OCI-LY1 (cell line): ENCODE data around the gene HSD11B1L.

Experiments used
- H2AFZ ChIP-seq: fragments of 200-600 bp; sonication (generic), shearing (Covaris generic); 2 replicates; pipeline ENCODE4 v1.6.0; 2014; ENCODE audit warnings: antibody characterized with exemption, mild to moderate bottlenecking, low read length
- H3F3A ChIP-seq: fragments of 200-600 bp; sonication (generic), shearing (Covaris generic); 2 replicates; pipeline ENCODE4 v1.6.0; 2014; ENCODE audit warnings: mild to moderate bottlenecking, antibody characterized with exemption, low read length, moderate library complexity; ENCODE audit not compliant: insufficient read depth
- H3K27ac ChIP-seq: fragments of 200-600 bp; sonication (generic); 2 replicates; pipeline ENCODE4 v1.5.1; 2014; ENCODE audit warnings: low read length, mixed run types, mild to moderate bottlenecking, low read depth; ENCODE audit not compliant: poor library complexity, severe bottlenecking
- H3K27me3 ChIP-seq: fragments of 200-600 bp; sonication (generic); 2 replicates; pipeline ENCODE4 v1.6.0; 2014; ENCODE audit warnings: antibody characterized with exemption, mild to moderate bottlenecking, low read length, moderate library complexity; ENCODE audit not compliant: insufficient read depth
- H3K36me3 ChIP-seq: fragments of 200-600 bp; sonication (generic); 2 replicates; pipeline ENCODE4 v1.6.1; 2014; ENCODE audit warnings: mild to moderate bottlenecking, antibody characterized with exemption, low read length, moderate library complexity, mixed read lengths; ENCODE audit not compliant: insufficient read depth
- H3K4me1 ChIP-seq: fragments of 200-600 bp; sonication (generic); 2 replicates; pipeline ENCODE4 v1.5.1; 2014; ENCODE audit warnings: mild to moderate bottlenecking, low read length, moderate library complexity; ENCODE audit not compliant: insufficient read depth, severe bottlenecking
- H3K4me2 ChIP-seq: fragments of 200-600 bp; sonication (generic), shearing (Covaris generic); 2 replicates; pipeline ENCODE4 v1.6.1; 2014; ENCODE audit warnings: low read length
- H3K4me3 ChIP-seq: fragments of 200-600 bp; sonication (generic); 2 replicates; pipeline ENCODE4 v1.5.1; 2014; ENCODE audit warnings: low read length, low read depth, mild to moderate bottlenecking, mixed read lengths; ENCODE audit not compliant: poor library complexity, severe bottlenecking
- H3K79me2 ChIP-seq: fragments of 200-600 bp; shearing (Covaris generic); 2 replicates; pipeline ENCODE4 v1.6.1; 2016; ENCODE audit warnings: mixed run types, low read length, mixed read lengths; ENCODE audit not compliant: insufficient read depth
- H3K9ac ChIP-seq: fragments of 200-600 bp; sonication (generic), shearing (Covaris generic); 2 replicates; pipeline ENCODE4 v1.6.1; 2014; ENCODE audit warnings: mild to moderate bottlenecking, low read length, mixed read lengths
- H3K9me2 ChIP-seq: fragments of 200-600 bp; sonication (generic), shearing (Covaris generic); 2 replicates; pipeline ENCODE4 v1.6.1; 2014; ENCODE audit warnings: low read depth, mild to moderate bottlenecking, low read length, mixed read lengths
- H3K9me3 ChIP-seq: fragments of 200-600 bp; shearing (Covaris generic); 2 replicates; pipeline ENCODE4 v1.6.1; 2014; ENCODE audit warnings: low read length, mixed read lengths
- H4K20me1 ChIP-seq: fragments of 200-600 bp; sonication (generic), shearing (Covaris generic); 2 replicates; pipeline ENCODE4 v1.6.0; 2016; ENCODE audit warnings: mild to moderate bottlenecking, low read length; ENCODE audit not compliant: insufficient read depth
- EZH2 ChIP-seq: fragments of 200-600 bp; sonication (generic), shearing (Covaris generic); IDR thresholded peaks from 2 replicates; pipeline ENCODE4 v1.8.0; 2017; ENCODE audit warnings: borderline replicate concordance, mixed run types, mild to moderate bottlenecking, antibody characterized with exemption, low read length, moderate library complexity, mixed read lengths
- TF ChIP-seq, protein P1 (sequence below): fragments of 200-600 bp; sonication (generic), shearing (Covaris generic); IDR thresholded peaks from 2 replicates; pipeline ENCODE4 v1.5.1; 2017; ENCODE audit warnings: mild to moderate bottlenecking, antibody characterized with exemption, low read length, moderate library complexity, mixed read lengths

The HSD11B1L gene

GRCh38 chr19:5711025-5711424 is 30.2 kb downstream of the HSD11B1L start:
- no peaks in the 10 kb centered on the region for H3K4me1 ChIP-seq
- H3K79me2 ChIP-seq = peaks cover 10% of the 10 kb centered on the region
- H2AFZ ChIP-seq = no peak overlapping the region
- no peaks in the 10 kb centered on the region for H3K9me2 ChIP-seq
- no peaks in the 10 kb centered on the region for H4K20me1 ChIP-seq
- no peak overlapping the region for H3K4me2 ChIP-seq
- no peak overlapping the region for H3K4me3 ChIP-seq
- peaks cover 80% of the 10 kb centered on the region for H3K36me3 ChIP-seq
- H3K27me3 ChIP-seq = no peaks in the 10 kb centered on the region
- H3K9me3 ChIP-seq = no peaks in the 10 kb centered on the region
- no peaks in the 10 kb centered on the region for H3F3A ChIP-seq
- no peak overlapping the region for H3K9ac ChIP-seq
- TF ChIP-seq EZH2 = no peak
- TF ChIP-seq, protein P1, sequence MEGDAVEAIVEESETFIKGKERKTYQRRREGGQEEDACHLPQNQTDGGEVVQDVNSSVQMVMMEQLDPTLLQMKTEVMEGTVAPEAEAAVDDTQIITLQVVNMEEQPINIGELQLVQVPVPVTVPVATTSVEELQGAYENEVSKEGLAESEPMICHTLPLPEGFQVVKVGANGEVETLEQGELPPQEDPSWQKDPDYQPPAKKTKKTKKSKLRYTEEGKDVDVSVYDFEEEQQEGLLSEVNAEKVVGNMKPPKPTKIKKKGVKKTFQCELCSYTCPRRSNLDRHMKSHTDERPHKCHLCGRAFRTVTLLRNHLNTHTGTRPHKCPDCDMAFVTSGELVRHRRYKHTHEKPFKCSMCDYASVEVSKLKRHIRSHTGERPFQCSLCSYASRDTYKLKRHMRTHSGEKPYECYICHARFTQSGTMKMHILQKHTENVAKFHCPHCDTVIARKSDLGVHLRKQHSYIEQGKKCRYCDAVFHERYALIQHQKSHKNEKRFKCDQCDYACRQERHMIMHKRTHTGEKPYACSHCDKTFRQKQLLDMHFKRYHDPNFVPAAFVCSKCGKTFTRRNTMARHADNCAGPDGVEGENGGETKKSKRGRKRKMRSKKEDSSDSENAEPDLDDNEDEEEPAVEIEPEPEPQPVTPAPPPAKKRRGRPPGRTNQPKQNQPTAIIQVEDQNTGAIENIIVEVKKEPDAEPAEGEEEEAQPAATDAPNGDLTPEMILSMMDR = no peak
- no peak overlapping the region for H3K27ac ChIP-seq

- Histone ChIP-seq H3K9me3 (no peaks in the 10 kb centered on the region), H3K9ac (no peak overlapping the region), H3K27me3 (no peaks in the 10 kb centered on the region), H3K79me2 (peaks cover 15% of the 10 kb centered on the region), H3K4me2 (no peak overlapping the region), H3K36me3 (peaks cover 76% of the 10 kb centered on the region), H3K4me1 (no peaks in the 10 kb centered on the region), H3K4me3 (no peak overlapping the region), H3K9me2 (no peaks in the 10 kb centered on the region), H4K20me1 (no peaks in the 10 kb centered on the region), H3F3A (no peaks in the 10 kb centered on the region), H2AFZ (no peak overlapping the region), H3K27ac (no peak overlapping the region)
- no peak for TF ChIP-seq EZH2
- TF ChIP-seq, protein P1 = no peak
These were observed 30.9 kb downstream of the HSD11B1L start for GRCh38 chr19:5711713-5712161.

- Histone ChIP-seq H3F3A (no peaks in the 10 kb centered on the region), H3K9me3 (no peaks in the 10 kb centered on the region), H3K79me2 (peaks cover 29% of the 10 kb centered on the region), H3K9ac (no peak overlapping the region), H2AFZ (no peak overlapping the region), H3K36me3 (peaks cover 73% of the 10 kb centered on the region), H3K4me1 (peaks cover 12% of the 10 kb centered on the region), H3K4me3 (no peak overlapping the region), H3K9me2 (no peaks in the 10 kb centered on the region), H4K20me1 (no peaks in the 10 kb centered on the region; the same call in 1 of the 2 replicates), H3K27ac (no peak overlapping the region), H3K27me3 (no peaks in the 10 kb centered on the region), H3K4me2 (no peak overlapping the region)
- TF ChIP-seq, protein P1 = no peak
- TF ChIP-seq EZH2 = no peak
These were observed 32.4 kb downstream of the HSD11B1L start for GRCh38 chr19:5713228-5713627.
